Naive thymus-derived CD4-positive, alpha-beta T cell (primary cell): Measurements from ENCODE around the gene ARHGEF25. TPM values are rescaled to one million over a fixed set of nuclear protein-coding genes. Genes with fewer than 3 reads are reported as not detected.

Source experiments
- ATAC-seq: fragments of 150-1000 bp; cut with Tn5 transposase; 2 replicates; pipeline ENCODE4 v1.10.0; 2021; ENCODE audit warnings: mild to moderate bottlenecking, moderate library complexity
- CTCF ChIA-PET: fragments of 350-600 bp; sonication (Branson Sonifier 250); formaldehyde crosslinking; loops from one replicate; lab custom pipeline; 2021; ENCODE audit warnings: antibody characterized with exemption; lab: Charles Lee
- POLR2A ChIA-PET: fragments of 350-600 bp; sonication (Branson Sonifier 250); formaldehyde crosslinking; loops from one replicate; lab custom pipeline; 2021; ENCODE audit warnings: antibody characterized with exemption, inconsistent platforms; lab: Charles Lee
- DNase-seq, 9 donors: peaks; one replicate each; pipeline versions ENCODE4 v3.0.0 to v3.0.0-alpha.2; 2020 to 2022; ENCODE audit warnings: mixed read lengths in 1 of 9
- H3K27ac ChIP-seq: one replicate; pipeline ENCODE4 v1.7.0; 2013; ENCODE audit warnings: mild to moderate bottlenecking, low read depth, low read length, moderate library complexity
- H3K27me3 ChIP-seq, 2 donors: one replicate each; pipeline ENCODE4 v1.7.0; 2013; ENCODE audit warnings: low read length in 2 of 2, mild to moderate bottlenecking in 2 of 2, moderate library complexity in 2 of 2; ENCODE audit not compliant: control insufficient read depth in 2 of 2, insufficient read depth in 2 of 2
- H3K36me3 ChIP-seq, 3 experiments: 1 replicate in 2 of 3; 2 replicates in 1 of 3; pipeline ENCODE4 v1.7.0; 2013; ENCODE audit warnings: low read length in 3 of 3, mild to moderate bottlenecking in 3 of 3, moderate library complexity in 1 of 3; ENCODE audit not compliant: insufficient read depth in 3 of 3, control insufficient read depth in 2 of 3
- H3K4me1 ChIP-seq, 2 donors: one replicate each; pipeline ENCODE4 v1.7.0; 2013; ENCODE audit warnings: low read length in 2 of 2, mild to moderate bottlenecking in 2 of 2, moderate library complexity in 1 of 2; ENCODE audit not compliant: control insufficient read depth in 2 of 2, insufficient read depth in 2 of 2
- H3K4me3 ChIP-seq: 2 replicates; pipeline ENCODE4 v1.7.0; 2013; ENCODE audit warnings: mild to moderate bottlenecking, low read length
- H3K9me3 ChIP-seq, 3 experiments: 1 replicate in 2 of 3; 2 replicates in 1 of 3; pipeline ENCODE4 v1.7.0; 2013; ENCODE audit warnings: low read length in 3 of 3; ENCODE audit not compliant: control insufficient read depth in 2 of 3
- H3K27ac Mint-ChIP-seq, 9 donors: one replicate each; pipeline ENCODE4 v1.8.0; 2020 to 2022; ENCODE audit warnings: mixed read lengths in 9 of 9, mild to moderate bottlenecking in 8 of 9, moderate library complexity in 5 of 9, inconsistent platforms in 2 of 9
- H3K27me3 Mint-ChIP-seq, 5 donors: one replicate each; pipeline ENCODE4 v1.8.0; 2021 to 2022; ENCODE audit warnings: mixed read lengths in 5 of 5, mild to moderate bottlenecking in 1 of 5
- H3K36me3 Mint-ChIP-seq, 5 donors: one replicate each; pipeline ENCODE4 v1.8.0; 2020 to 2022; ENCODE audit warnings: mixed read lengths in 5 of 5, mild to moderate bottlenecking in 3 of 5, inconsistent platforms in 1 of 5
- H3K4me1 Mint-ChIP-seq, 7 donors: one replicate each; pipeline ENCODE4 v1.8.0; 2020 to 2022; ENCODE audit warnings: mixed read lengths in 7 of 7, mild to moderate bottlenecking in 3 of 7, inconsistent platforms in 1 of 7
- H3K4me3 Mint-ChIP-seq, 10 donors: one replicate each; pipeline ENCODE4 v1.8.0; 2020 to 2022; ENCODE audit warnings: mild to moderate bottlenecking in 10 of 10, mixed read lengths in 10 of 10, moderate library complexity in 6 of 10, inconsistent platforms in 2 of 10
- H3K9me3 Mint-ChIP-seq, 11 donors: one replicate each; pipeline ENCODE4 v1.8.0; 2020 to 2022; ENCODE audit warnings: mixed read lengths in 11 of 11, mild to moderate bottlenecking in 4 of 11, inconsistent platforms in 1 of 11, moderate library complexity in 1 of 11
- intact Hi-C, 2 donors: fragments of 100-400 bp; cut with micrococcal nuclease; formaldehyde crosslinking; loops; one replicate each; pipeline ENCODE4 v1.15.1; 2023
- polyA plus RNA-seq, 2 donors: library from polyadenylated mRNA; unstranded; fragments of 300-500 nt; fragmentation: Illumina TruSeq; gene quantifications; one replicate each; pipeline ENCODE4 v1.2.3, GENCODE V29; 2021
- total RNA-seq, 6 experiments: library from RNA in 5 of 6; stranded (reverse) in 5 of 6; gene quantifications; 1 replicate in 5 of 6; 2 replicates in 1 of 6; pipeline ENCODE4 v1.2.3 and lab custom pipeline; 2021 to 2026

Gene ARHGEF25
- total and polyA plus RNA-seq, 7 experiments from 2014 or later: 0.29 to 1.2 (median 0.84) TPM; not detected in 2

- ATAC-seq: no peak
- POLR2A ChIA-PET: interaction anchor here (0.6 to 0.9 kb wide), 2 partner anchors 22 to 235 kb away, joined by 3 read pairs; partner anchors contain the start of gene PIP4K2C
Measured at GRCh38 chr12:57613427-57614109, 2.3 kb downstream of the ARHGEF25 start.

GRCh38 chr12:57614178-57614947 is 3.1 kb downstream of the ARHGEF25 start:
- peaks cover 2 to 10% of the 10 kb centered on the region in 2 donors for H3K4me1 ChIP-seq
- no peak overlapping the region for H3K4me3 ChIP-seq
- Mint-ChIP-seq H3K27ac (no peak overlapping the region), H3K27me3 (peaks cover 20 to 85% (median 50%) of the 10 kb centered on the region in 5 donors), H3K4me1 (peaks cover 6 to 19% (median 13%) of the 10 kb centered on the region in 7 donors), H3K4me3 (peak overlapping the region in 1 of 10 donors; percentile 56), H3K36me3 (peaks cover 0 to 3% (median 0%) of the 10 kb centered on the region in 5 donors), H3K9me3 (no peaks in the 10 kb centered on the region)
- ChIA-PET POLR2A (interaction anchor here (0.5 to 1.6 kb wide), 3 partner anchors 22 to 47 kb away, joined by 3 to 4 read pairs (median 3); partner anchors contain the start of gene PIP4K2C), CTCF (interaction anchor here (1.1 kb wide), 1 partner anchor 31 kb away, joined by 4 read pairs; no protein-coding TSS in a partner anchor)
- no peaks in the 10 kb centered on the region for H3K36me3 ChIP-seq
- H3K27ac ChIP-seq: no peak overlapping the region
- H3K9me3 ChIP-seq: no peaks in the 10 kb centered on the region
- intact Hi-C loops: no loop called here
- peaks cover 0 to 8% of the 10 kb centered on the region in 2 donors for H3K27me3 ChIP-seq
- no peak for ATAC-seq
- DNase-seq: no peak

More at GRCh38 chr12:57613427-57614109, 2.3 kb downstream of the ARHGEF25 start:
- Histone ChIP-seq H3K27ac (no peak overlapping the region), H3K4me3 (no peak overlapping the region), H3K4me1 (peaks cover 0 to 8% of the 10 kb centered on the region in 2 donors), H3K27me3 (peaks cover 0 to 8% of the 10 kb centered on the region in 2 donors), H3K36me3 (no peaks in the 10 kb centered on the region), H3K9me3 (no peaks in the 10 kb centered on the region)
- Mint-ChIP-seq H3K4me1 (peaks cover 0 to 13% (median 6%) of the 10 kb centered on the region in 7 donors), H3K36me3 (peaks cover 0 to 7% (median 0%) of the 10 kb centered on the region in 5 donors), H3K4me3 (no peak overlapping the region), H3K27ac (no peak overlapping the region), H3K9me3 (no peaks in the 10 kb centered on the region), H3K27me3 (peaks cover 12 to 77% (median 43%) of the 10 kb centered on the region in 5 donors)
- intact Hi-C loops: no loop called here
- CTCF ChIA-PET: interaction anchor here (1.5 kb wide), 1 partner anchor 33 kb away, joined by 3 read pairs; no protein-coding TSS in a partner anchor
- DNase-seq: no peak

- Mint-ChIP-seq H3K36me3 (no peaks in the 10 kb centered on the region), H3K4me3 (peak overlapping the region in 1 of 10 donors; percentile 56), H3K4me1 (peaks cover 8 to 22% (median 15%) of the 10 kb centered on the region in 7 donors), H3K27ac (no peak overlapping the region), H3K9me3 (no peaks in the 10 kb centered on the region), H3K27me3 (peaks cover 21 to 89% (median 49%) of the 10 kb centered on the region in 5 donors)
- ATAC-seq (no peak), DNase-seq (no peak)
- ChIA-PET CTCF (interaction anchor here (1.1 kb wide), 1 partner anchor 31 kb away, joined by 4 read pairs; no protein-coding TSS in a partner anchor), POLR2A (interaction anchor here (0.5 to 1.6 kb wide), 2 partner anchors 22 to 46 kb away, joined by 3 to 4 read pairs; no protein-coding TSS in a partner anchor)
- Histone ChIP-seq H3K27ac (no peak overlapping the region), H3K27me3 (peaks cover 1 to 11% of the 10 kb centered on the region in 2 donors), H3K9me3 (no peaks in the 10 kb centered on the region), H3K4me1 (peaks cover 4 to 16% of the 10 kb centered on the region in 2 donors), H3K4me3 (no peak overlapping the region), H3K36me3 (no peaks in the 10 kb centered on the region)
- intact Hi-C loops: no loop called here
Measured at GRCh38 chr12:57614948-57615500, 3.8 kb downstream of the ARHGEF25 start.

- peaks cover 27 to 89% (median 51%) of the 10 kb centered on the region in 5 donors for H3K27me3 Mint-ChIP-seq
- Histone ChIP-seq H3K9me3 (no peaks in the 10 kb centered on the region), H3K27ac (no peak overlapping the region), H3K36me3 (no peaks in the 10 kb centered on the region), H3K4me3 (no peak overlapping the region), H3K4me1 (peaks cover 9 to 18% of the 10 kb centered on the region in 2 donors), H3K27me3 (peaks cover 6 to 17% of the 10 kb centered on the region in 2 donors)
- no peaks in the 10 kb centered on the region for H3K36me3 Mint-ChIP-seq
- intact Hi-C loops: no loop called here
- POLR2A ChIA-PET: interaction anchor here (1.6 kb wide), 1 partner anchor 23 kb away, joined by 4 read pairs; no protein-coding TSS in a partner anchor
- no peaks in the 10 kb centered on the region for H3K9me3 Mint-ChIP-seq
- ATAC-seq: no peak
- CTCF ChIA-PET: interaction anchor here (1.9 kb wide), 1 partner anchor 35 kb away, joined by 5 read pairs; no protein-coding TSS in a partner anchor
- H3K4me3 Mint-ChIP-seq: peak overlapping the region in 1 of 10 donors; percentile 7
- no peak overlapping the region for H3K27ac Mint-ChIP-seq
- no peak for DNase-seq
- H3K4me1 Mint-ChIP-seq: peaks cover 9 to 23% (median 15%) of the 10 kb centered on the region in 7 donors
Measured at GRCh38 chr12:57615637-57616036, 4.4 kb downstream of the ARHGEF25 start.

- Mint-ChIP-seq H3K36me3 (no peaks in the 10 kb centered on the region), H3K4me1 (peaks cover 15 to 27% (median 22%) of the 10 kb centered on the region in 7 donors), H3K4me3 (no peak overlapping the region), H3K9me3 (no peaks in the 10 kb centered on the region), H3K27me3 (peaks cover 37 to 94% (median 59%) of the 10 kb centered on the region in 5 donors), H3K27ac (no peak overlapping the region)
- ATAC-seq: no peak
- Histone ChIP-seq H3K36me3 (no peaks in the 10 kb centered on the region), H3K9me3 (no peaks in the 10 kb centered on the region), H3K27ac (no peak overlapping the region), H3K4me3 (no peak overlapping the region), H3K27me3 (peaks cover 11 to 26% of the 10 kb centered on the region in 2 donors), H3K4me1 (peaks cover 18 to 24% of the 10 kb centered on the region in 2 donors)
- no peak for DNase-seq
- POLR2A ChIA-PET: no interaction called here
- CTCF ChIA-PET: interaction anchor here (1.9 kb wide), 1 partner anchor 36 kb away, joined by 5 read pairs; no protein-coding TSS in a partner anchor
- intact Hi-C loops: no loop called here
Measured at GRCh38 chr12:57616383-57617101, 5.3 kb downstream of the ARHGEF25 start.
